GM19240 (cell line): ENCODE results near the gene BTBD19.
A peak's percentile ranks its signal among the peaks of the same experiment; 100 is the strongest.
"Not testable (repeated sequence)": the region's sequence is repeated elsewhere in the genome, so short reads cannot be mapped to it uniquely, and the experiment has no call there.

Experiments
- DNase-seq: peaks from one replicate; pipeline ENCODE4 v3.0.0; 2011; ENCODE audit warnings: low spot score; ENCODE audit not compliant: insufficient read length

The BTBD19 gene

DNA sequence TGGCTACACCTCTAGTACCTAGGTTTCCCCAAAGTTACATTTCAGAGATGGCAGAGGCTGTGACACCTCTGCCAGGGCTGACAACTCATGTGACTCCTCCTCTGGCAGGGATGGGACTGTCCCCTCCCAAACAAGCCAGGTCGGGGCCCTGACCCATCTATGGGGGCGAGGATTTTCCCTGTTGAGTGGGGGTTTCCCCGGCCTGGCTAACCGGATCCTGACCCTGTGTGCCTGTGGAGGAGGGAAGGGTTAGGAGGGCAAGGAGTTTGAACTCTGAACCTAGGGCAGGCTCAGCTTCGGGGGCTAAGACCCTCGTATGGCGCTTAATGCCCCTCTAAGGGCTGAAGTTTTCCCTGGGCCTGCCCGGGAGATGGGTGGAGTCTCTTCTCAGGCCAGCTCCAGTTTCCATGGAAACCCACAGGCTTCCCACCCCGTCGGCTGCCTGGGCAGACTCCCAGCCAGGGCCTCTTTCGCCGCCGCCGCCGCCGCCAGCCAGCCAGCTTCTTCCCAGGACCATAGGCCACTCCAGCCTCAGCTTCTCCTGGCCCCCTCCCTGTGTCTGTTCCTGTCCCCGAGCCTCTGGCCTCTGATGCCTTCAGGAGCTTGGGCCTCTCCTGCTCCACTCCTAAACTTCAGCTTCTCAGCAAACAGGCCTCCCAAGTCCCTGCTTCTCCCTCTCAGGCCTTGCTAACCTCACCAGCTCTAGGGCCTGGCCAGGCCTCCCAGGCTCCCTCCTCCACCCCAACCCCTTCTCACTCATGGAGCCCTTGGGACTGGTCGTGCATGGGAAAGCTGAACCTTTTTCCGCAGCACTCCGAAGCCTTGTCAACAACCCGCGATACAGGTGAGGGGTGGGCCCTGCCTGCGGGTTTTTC is at the start of gene BTBD19:
BTBD19 (plus strand) TSS at position 461 of the 875 bp plus-strand sequence; CDS start at position 759, 298 bp downstream.
- no peak for DNase-seq

DNA sequence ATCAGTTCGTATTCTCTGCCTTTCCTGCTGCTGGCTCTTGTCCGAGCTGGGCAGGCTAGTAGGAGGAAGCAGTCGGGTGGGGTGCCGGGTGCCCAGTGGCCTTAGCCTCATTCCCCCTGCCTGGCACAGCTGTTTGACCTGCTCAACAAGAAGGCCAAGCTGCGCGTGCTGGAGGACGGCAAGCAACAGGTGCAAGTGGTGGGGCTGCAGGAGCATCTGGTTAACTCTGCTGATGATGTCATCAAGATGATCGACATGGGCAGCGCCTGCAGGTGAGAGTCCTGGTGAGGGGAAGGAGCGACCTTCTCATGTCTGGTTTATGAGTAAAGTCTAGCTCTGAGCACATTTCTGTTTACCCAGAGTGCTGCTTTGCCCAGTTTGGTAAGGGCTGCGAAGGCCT is 49.2 kb upstream of the BTBD19 start:
- DNase-seq = no peak

- DNase-seq = no peak
Measured at GRCh38 chr1:44760876-44761275, 47.4 kb upstream of the BTBD19 start.

- DNase-seq = not testable (repeated sequence)
Measured at GRCh38 chr1:44766421-44766820, 41.9 kb upstream of the BTBD19 start.

DNA sequence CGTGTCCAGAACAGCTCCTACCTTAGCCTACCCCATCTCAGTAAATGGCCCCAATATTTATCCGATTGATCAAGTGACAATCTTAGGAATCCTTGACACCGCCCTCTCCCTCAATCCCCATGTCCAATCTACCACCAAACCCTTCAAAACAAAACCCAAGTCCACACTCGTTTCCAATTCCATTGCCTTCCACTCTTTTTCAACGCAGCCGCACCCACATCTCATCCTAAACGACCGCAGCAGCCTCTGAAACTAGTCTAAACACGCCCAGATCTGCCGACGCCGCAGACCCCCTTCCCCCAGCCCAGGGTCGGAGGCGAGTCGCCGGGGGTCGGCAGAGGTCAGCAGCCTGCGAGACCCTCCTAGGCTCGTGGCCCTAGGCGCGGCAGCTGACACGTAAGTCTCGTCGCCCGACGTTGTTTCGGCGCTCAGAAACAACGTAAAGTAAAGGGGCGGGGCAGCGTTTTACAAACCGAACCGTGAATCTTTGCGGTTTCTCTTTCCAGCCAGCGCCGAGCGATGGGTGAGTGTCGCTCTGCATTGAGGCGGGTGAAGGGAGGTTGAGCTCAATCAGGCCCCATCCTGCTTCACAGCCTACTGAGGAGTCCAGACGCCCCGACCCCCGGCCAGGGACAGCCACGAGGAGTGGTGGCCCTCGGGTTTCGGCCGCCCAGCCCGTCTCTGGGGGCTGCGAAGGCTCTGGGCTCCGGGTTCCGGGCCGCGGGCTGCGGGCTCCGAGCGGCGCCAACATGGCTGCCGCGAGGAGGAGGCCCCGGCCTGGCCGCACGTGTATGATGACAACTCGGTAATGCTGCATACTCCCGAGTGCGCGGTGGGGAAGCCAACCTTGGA is 33.0 kb upstream of the BTBD19 start, which contains the start of gene RPS8:
RPS8 (plus strand) TSS at position 463 of the 852 bp plus-strand sequence; CDS start at position 520, 57 bp downstream.
- DNase-seq = peak; percentile 61

GRCh38 chr1:44775930-44776729 is 32.2 kb upstream of the BTBD19 start:
- no peak for DNase-seq

DNA sequence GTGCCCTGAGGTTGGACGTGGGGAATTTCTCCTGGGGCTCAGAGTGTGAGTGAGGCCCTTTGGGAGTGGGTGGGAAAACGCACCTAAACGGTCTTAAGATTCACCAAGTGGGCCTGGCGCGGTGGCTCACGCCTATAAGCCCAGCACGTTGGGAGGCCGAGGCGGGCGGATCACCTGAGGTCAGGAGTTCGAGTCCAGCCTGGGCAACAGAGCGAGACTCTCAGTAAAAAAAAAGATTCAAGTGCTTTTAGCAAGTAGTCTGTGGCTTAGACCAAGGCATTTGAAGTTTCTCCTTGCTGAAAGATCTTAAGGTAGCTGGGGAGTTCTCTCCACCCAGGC is 31.6 kb upstream of the BTBD19 start:
- no peak for DNase-seq

DNA sequence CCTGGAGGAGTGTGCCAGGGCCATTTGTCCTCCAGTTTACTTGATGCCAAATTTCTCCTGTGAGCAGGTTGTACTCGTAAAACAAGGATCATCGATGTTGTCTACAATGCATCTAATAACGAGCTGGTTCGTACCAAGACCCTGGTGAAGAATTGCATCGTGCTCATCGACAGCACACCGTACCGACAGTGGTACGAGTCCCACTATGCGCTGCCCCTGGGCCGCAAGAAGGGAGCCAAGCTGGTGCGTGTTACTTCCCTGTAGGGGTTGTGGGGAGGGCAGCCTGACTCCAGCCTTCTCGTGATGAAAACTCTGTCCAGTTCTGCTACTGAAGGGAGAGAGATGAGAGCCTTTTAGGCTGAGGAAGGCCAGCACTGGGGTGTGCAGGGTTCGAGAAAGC is 30.8 kb upstream of the BTBD19 start:
- DNase-seq = no peak

DNA sequence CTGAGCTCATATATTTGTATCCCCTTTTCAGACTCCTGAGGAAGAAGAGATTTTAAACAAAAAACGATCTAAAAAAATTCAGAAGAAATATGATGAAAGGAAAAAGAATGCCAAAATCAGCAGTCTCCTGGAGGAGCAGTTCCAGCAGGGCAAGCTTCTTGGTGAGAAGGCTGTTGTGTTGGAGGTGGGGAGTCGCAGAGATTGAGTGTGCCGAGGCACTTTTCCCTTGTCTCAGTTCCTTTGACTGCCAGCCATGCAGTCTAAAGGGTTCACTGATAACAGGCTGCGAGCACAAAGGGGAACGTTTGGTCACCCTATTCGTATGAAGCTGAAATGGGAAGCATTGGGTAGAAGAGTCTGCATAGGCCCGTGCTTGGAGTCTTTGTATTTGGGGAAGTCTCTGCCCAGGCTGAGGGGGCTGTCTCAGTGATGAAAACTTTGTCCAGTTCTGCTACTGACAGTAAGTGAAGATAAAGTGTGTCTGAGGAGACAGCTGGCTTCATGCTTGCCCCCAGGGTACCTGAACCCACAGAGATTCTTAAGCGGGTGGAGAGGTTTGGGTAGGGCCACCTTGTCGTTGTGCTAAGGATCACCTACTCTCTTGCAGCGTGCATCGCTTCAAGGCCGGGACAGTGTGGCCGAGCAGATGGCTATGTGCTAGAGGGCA is 30.2 kb upstream of the BTBD19 start:
- DNase-seq = no peak

GRCh38 chr1:44778705-44779576 is 29.4 kb upstream of the BTBD19 start:
- DNase-seq = no peak

DNA sequence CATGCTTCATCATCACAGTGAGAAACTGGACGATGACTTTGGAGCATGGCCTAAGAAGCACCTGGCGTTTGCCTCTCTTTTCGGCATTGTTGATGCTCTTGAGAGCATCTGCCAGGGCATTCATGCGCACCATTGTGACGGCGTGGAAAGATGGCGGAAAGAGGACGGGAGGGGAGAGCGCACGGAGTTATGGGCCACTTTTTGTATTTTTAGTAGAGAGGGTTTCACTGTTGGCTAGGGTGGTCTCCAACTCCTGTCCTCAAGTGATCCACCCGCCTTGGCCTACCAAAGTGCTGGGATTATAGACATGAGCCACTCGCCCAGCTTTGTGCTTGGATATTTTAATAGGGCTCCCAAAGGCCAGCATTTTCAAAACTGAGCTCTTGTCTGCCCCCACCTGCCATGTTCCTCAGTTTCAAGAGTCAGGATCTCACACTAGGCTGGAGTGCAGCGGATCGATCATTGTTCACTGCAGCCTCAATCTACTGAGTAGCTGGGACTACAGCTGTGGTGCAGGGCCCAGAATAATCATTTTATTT is 27.7 kb upstream of the BTBD19 start:
- no peak for DNase-seq

DNA sequence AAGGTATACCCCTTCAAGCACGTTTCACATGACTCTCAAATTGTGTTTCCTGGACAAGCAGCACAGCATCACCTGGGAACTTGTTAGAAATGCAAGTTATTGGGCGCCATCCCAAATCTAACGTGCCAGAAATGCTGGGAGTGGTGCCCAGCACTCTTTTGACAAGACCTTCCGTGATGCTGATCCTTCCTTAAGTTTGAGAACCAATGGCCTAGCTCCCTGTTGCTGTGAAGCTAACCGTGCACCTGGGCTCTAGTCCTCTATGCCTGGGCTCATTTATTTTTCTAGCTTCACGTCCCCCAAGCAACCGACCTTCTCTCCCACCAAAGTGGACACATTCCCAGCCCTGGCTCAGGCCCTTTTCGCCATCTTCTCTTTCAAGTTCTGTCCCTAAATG is 24.6 kb upstream of the BTBD19 start:
- DNase-seq = no peak

DNA sequence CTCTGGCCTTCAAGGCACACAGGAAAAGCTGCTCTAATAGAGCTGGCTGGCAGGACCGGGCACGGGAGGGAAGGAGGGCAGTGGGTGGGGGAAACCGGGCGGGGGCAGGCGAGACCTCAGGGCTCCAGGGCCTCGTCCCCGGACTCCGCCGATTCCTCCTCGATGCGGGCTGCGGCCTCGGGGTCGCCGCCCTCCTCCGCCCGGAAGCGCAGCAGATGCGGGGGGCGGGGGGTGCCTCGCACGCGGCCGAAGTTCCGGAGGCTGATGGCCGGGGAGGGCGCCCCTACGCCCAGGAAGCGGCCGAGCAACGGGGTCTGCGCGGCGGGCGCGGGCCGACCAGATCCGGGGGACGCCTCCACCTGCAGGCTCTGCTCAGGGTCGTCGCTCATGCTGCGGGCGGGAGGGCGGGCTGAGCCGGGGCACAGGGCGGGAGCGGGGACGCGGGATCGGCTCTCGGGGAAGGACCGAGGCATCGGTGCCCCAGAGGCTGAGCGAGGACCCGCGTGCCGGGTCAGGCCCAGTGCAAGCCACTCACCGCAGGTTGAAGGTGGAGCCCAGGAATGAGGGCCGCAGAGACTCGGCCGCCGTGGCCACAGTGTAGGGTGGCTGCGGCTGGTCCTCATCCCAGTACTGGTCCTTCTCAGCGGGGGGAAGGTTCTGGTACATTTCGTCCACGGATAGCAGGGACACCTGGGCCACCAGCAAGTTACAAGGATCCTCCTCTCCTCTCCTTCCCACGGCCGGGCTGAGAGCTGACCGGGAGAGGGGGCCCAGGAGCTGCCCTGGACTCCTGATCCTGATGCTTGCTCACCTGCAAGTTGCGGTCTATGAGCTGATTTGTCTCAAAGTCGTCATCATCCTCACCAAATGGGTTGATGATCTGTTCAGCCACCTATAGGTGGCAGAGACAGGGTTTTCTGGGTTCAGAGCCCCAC is 24.0 kb upstream of the BTBD19 start:
- no peak for DNase-seq

GRCh38 chr1:44785029-44785380 is 23.3 kb upstream of the BTBD19 start:
- no peak for DNase-seq

- no peak for DNase-seq
Measured at GRCh38 chr1:44785501-44786137, 22.7 kb upstream of the BTBD19 start.

GRCh38 chr1:44786138-44786840 is 22.0 kb upstream of the BTBD19 start:
- no peak for DNase-seq

GRCh38 chr1:44786841-44787426 is 21.4 kb upstream of the BTBD19 start:
- DNase-seq = no peak
